Suppressor macrophage treated with lipopolysaccharide for 4 hours (primary cell): Measurements from ENCODE around the gene HOXC12.

ENCODE experiments used
- DNase-seq: peaks from one replicate; pipeline ENCODE4 v3.0.0-alpha.2; 2020

Gene HOXC12

DNA sequence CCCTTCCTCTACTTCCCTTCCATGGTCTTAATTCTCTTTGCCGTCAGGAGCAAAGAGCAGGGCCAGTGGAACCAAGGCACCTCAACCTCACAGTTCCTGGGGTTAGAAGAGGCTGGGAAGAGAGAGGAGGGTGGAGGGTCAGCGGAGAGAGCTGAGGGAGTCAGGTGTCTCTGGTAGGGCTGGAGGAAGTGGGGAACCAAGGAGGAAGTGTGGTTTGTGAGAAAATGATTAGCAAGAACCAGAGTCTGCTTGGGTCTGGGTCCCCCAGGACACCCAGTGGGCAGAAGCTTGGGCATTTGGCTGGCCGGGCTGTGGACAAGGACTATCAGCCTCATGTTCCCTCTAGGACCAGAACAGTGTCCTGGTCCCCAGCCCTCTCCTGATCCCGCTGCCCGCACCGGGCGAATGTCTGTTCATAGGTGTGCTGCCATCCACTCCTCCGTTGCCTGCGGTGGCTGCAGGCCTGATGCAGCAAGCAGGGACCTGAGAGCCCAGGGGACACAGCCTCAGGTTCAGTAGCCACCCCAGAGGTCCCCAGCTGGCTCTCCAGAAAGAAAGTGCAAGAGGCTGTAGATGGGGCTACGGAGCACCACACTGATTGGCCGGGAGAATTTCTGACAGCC, 2.3 kb downstream of the HOXC12 start:
- no peak for DNase-seq

DNA sequence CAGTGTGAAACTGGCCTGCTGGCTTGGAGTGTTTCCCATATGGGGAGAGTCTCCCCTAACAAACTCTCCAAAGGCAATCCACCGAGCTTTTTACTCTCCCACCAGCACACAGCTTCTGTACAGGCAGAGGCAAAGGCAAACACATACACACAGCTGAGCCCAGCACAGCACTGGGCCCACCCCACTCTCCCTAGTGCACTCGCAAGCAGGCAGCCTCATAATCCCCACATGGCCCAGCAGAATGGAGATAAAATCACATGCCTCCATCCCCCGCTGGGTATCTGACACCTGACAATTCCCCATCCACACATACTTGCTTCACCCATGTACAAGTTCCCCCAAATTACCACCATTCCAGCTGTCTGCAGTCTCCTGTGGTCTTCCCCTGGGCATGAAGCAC, 3.4 kb downstream of the HOXC12 start:
- DNase-seq: no peak

DNA sequence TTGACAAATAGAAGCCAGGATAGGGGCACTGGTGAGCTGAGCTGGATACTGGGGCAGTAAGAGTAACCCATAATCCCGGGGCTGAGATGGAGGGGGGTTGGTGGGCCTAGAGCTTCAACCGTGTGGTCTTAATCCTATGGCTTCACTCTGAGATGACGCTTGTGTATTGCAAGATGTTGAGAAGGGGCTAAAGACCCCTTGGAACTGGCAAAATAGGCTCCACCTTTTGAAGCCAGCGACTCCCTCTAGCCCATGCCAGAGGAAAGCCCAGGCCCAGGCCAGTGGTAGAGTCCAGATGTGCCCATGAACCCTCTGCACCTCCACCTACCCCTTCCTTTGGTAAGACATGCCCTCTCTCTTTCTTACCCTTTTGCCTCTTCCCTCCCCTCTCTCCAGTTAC, 4.6 kb downstream of the HOXC12 start:
- DNase-seq: no peak

DNA sequence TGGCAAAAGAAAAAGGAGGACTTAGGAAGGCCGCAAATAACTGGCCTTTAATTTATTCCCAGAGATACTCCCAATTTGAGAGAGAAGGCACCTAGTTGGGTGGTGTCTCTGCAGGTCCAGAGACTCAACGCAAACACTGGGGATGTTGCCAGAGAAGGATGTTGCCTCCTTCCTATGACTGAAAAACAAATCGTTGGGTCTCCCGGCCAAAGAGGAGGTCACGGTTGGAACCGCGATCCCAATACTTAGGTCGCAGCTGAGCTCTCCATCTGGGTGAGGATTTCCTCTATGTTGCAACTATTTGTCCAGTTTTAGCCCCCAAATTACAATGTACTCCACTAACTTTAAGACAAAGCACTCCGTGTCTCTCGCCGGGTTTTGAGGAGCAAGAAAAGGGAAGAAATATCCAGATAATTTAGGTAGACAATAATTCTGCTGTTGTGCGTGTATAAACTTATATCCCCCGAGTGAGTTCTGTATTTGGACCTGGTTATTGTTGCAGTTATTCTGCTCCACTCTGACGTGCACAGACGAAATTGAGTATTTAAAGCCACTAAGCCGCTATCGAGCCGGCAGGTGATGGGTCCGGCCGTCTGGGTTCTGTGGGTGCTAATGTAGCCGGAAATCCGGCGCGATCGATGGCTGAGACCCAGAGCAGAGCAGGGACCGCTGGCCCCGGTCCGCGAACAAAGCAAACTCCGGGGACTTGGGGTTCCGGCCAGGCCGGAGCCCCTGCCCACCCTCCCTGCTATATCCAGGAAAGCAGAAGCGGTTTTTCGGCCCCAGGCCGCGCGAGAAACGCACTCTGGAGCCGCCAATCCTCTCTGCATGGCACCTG, 5.7 kb downstream of the HOXC12 start:
- DNase-seq: no peak

DNA sequence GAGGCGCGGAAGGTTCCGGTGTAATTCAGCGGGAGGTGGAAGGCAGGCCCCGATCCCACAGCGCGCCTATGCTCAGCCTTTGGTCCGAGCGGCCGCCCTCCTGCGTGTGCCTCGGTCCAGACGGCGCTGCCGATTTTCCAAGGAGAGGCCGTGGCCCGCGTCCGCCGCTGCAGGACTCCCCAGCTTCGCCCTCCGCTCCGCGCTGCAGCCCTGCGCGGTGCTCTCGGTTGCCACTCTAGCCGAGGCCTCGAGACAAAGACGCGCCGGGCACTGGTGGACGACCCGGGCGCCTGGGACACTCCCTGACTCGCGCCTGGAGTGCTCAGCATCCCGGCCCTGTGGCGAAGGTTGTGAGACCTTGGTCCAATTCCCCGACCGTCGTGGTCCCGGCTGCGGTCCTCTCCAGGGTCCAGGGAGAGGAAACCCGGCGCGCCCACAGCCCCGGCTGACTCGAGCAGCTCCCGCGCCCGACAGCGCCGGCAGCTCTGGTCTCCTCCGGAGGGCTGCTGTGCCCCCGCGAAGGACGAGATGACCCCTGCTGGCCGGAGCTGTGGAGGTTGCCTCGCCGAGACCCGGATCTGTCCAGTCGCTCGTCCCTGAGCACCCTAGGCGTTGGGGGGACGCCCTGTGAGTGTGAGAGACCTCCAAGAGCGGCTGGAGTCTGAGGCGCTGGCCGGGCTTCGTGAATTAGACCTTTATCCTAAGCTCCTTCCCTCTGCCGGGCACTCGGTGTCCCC, 6.5 kb downstream of the HOXC12 start:
- DNase-seq: no peak

GRCh38 chr12:53963005-53963404, 8.3 kb downstream of the HOXC12 start:
- DNase-seq: no peak

- DNase-seq: no peak
Measured at GRCh38 chr12:53963434-53964314, 9.0 kb downstream of the HOXC12 start.

GRCh38 chr12:53964315-53964713, 9.6 kb downstream of the HOXC12 start:
- DNase-seq: no peak

GRCh38 chr12:53965281-53966084, 10.8 kb downstream of the HOXC12 start:
- DNase-seq: no peak

- DNase-seq: no peak
Measured at GRCh38 chr12:53966085-53966384, 11.3 kb downstream of the HOXC12 start.

GRCh38 chr12:53966385-53967133, 11.9 kb downstream of the HOXC12 start:
- no peak for DNase-seq

GRCh38 chr12:53967421-53967925, 12.8 kb downstream of the HOXC12 start:
- DNase-seq: no peak

DNA sequence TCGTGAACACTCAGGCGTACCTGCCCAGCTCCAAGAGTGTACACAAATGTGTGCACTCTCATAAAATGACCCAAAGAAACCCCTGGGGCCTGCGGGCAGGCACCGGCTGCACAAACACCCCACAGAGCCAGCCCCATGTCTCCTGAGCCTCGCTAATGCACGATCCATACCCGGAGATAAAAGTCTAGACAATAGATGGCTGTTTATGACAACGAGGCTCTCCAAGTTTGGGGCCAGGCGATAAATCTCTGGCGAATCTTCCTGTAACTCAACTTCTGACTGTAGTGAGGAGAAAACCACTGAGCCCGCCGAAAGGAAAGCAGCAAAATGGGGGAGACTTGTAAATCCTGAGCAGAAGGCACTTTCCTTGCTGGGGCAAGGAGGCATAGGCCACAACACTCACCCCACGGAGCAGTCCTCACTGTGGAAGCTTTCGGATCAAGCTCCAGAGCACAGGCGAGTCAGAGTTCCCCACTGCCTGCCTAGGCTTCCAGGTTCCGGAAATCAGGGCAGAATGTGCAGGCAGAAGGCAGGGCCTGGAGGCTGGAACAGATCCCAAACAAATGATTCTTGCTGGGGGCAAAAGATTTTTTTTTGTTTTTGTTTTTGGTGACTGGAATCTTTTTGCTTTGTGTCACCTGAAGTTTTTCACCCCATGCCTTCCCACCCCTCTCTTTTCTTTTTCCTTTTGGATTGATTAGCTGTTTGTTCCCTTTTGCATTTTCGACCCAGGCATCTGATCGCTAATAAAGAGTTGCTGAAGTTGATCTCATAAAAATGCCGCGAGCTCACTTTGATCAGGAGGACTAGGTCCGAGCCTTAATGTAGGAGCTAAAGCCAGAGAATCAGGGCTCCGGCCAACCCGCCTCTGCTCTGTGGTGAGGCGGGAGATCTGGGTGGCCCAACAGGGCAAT, 13.8 kb downstream of the HOXC12 start:
- no peak for DNase-seq

GRCh38 chr12:53969588-53970259, 15.0 kb downstream of the HOXC12 start:
- no peak for DNase-seq

GRCh38 chr12:53970451-53970850, 15.7 kb downstream of the HOXC12 start:
- no peak for DNase-seq

- DNase-seq: no peak
Measured at GRCh38 chr12:53971129-53971528, 16.4 kb downstream of the HOXC12 start.

DNA sequence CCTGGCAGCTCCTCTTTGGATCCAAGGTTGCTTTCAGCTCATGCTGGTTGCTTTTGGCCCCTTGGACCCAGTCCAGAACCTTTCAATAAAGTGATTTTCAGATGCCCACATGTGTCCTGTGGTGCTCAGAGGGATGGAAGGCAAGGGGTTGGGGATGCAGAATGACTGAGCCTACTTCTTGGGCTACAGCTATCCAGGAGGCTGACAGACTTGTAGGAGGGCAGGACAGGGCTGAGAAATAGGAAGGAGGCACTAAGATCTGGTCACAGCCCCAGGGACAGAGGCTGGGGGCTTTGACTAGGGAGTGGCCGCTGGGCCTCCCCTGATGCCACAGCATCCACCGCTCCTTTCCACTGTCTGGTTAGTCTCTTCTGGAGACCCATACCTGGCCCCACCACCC, 17.0 kb downstream of the HOXC12 start:
- no peak for DNase-seq

- DNase-seq: no peak
Measured at GRCh38 chr12:53972152-53972702, 17.5 kb downstream of the HOXC12 start.

DNA sequence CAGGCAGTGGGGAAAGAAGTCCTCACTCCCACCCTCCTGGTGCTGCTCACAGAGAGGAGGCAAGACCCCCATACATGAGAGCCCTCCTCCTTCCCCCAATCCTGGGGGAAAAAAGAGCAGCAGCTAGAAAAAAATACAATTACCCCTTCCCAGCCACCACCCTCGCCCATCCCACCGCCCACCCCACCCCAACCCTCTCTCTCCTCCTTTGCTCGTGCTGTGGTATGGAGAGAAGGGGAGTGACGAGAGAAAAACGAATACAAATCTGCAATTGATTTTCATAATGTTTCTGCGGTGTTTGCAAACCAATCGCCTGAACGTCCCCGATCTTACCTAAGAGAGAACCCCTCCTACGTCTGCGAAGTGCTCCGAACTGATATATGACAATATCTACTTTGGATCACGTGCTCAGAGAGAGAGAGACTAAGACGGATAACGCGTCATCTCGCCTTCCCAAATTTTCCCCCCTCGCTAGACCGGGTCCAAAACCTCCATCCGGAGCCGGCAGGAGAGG, 18.1 kb downstream of the HOXC12 start, which contains the start of gene HOXC11:
Gene HOXC11, plus strand, starts transcription at position 405 of the 514 bp plus-strand sequence. CDS start 116 bp downstream, outside the sequence.
- no peak for DNase-seq
